B cell (primary cell): ENCODE data around the gene HARBI1. TPM values are rescaled to one million over a fixed set of nuclear protein-coding genes. Genes with fewer than 3 reads are reported as not detected.

Source experiments
- ATAC-seq: fragments of 200-7000 bp; cut with Tn5 transposase; one replicate; pipeline ENCODE4 v1.10.0; 2021; ENCODE audit warnings: low read depth, mild to moderate bottlenecking, moderate number of reproducible peaks, moderate library complexity
- CTCF ChIA-PET: fragments of 350-600 bp; sonication (Branson Sonifier 250); formaldehyde crosslinking; loops from one replicate; lab custom pipeline; 2021; ENCODE audit warnings: antibody characterized with exemption, inconsistent platforms; lab: Charles Lee
- POLR2A ChIA-PET: fragments of 350-600 bp; sonication (Branson Sonifier 250); formaldehyde crosslinking; loops from one replicate; lab custom pipeline; 2021; ENCODE audit warnings: antibody characterized with exemption; lab: Charles Lee
- DNase-seq: peaks from one replicate; pipeline ENCODE4 v3.0.0; 2013
- H2AFZ ChIP-seq: 2 replicates; pipeline ENCODE4 v1.6.1; 2012; ENCODE audit warnings: mild to moderate bottlenecking, low read depth, low read length; ENCODE audit not compliant: insufficient read depth, poor library complexity, severe bottlenecking
- H3K27ac ChIP-seq, 2 donors: 1 replicate in 1 of 2; 2 replicates in 1 of 2; pipeline ENCODE4 v1.5.1; 2012 to 2013; ENCODE audit warnings: low read length in 2 of 2, mild to moderate bottlenecking in 2 of 2, moderate library complexity in 1 of 2
- H3K27me3 ChIP-seq, 4 experiments: fragments of 200-600 bp in 1 of 4; sonication (generic) in 1 of 4; replicated peaks in 1 of 4; 1 replicate in 2 of 4; 2 replicates in 2 of 4; pipeline versions ENCODE4 v1.6.1 to v1.7.0; 2013 to 2016; ENCODE audit warnings: low read length in 3 of 4, mild to moderate bottlenecking in 2 of 4, mixed read lengths in 1 of 4, moderate library complexity in 1 of 4; ENCODE audit not compliant: insufficient read depth in 4 of 4, control insufficient read depth in 3 of 4; ENCODE audit errors: control extremely low read depth in 1 of 4
- H3K36me3 ChIP-seq, 2 experiments: replicated peaks in 1 of 2; 1 replicate in 1 of 2; 2 replicates in 1 of 2; pipeline versions ENCODE4 v1.6.1 to v1.7.1; 2013; ENCODE audit warnings: low read length in 1 of 2; ENCODE audit not compliant: insufficient read depth in 2 of 2, control insufficient read depth in 1 of 2; ENCODE audit errors: control extremely low read depth in 1 of 2, extremely low read depth in 1 of 2
- H3K4me1 ChIP-seq, 2 donors: fragments of 200-600 bp in 1 of 2; sonication (generic) in 1 of 2; 1 replicate in 1 of 2; 2 replicates in 1 of 2; pipeline versions ENCODE4 v1.5.1 to v1.6.1; 2013 to 2017; ENCODE audit warnings: low read length in 2 of 2; ENCODE audit not compliant: control insufficient read depth in 2 of 2, insufficient read depth in 2 of 2
- H3K4me2 ChIP-seq: replicated peaks from 2 replicates; pipeline ENCODE3; 2012; ENCODE audit warnings: mild to moderate bottlenecking, low read depth, low read length; ENCODE audit not compliant: poor library complexity, severe bottlenecking
- H3K4me3 ChIP-seq, 5 experiments: fragments of 200-600 bp in 1 of 5; sonication (generic) in 1 of 5; 1 replicate in 3 of 5; 2 replicates in 2 of 5; pipeline versions ENCODE4 v1.5.1 to v1.7.0; 2011 to 2016; ENCODE audit warnings: low read length in 4 of 5, mild to moderate bottlenecking in 4 of 5, low read depth in 2 of 5, control low read depth in 1 of 5, moderate library complexity in 1 of 5; ENCODE audit not compliant: insufficient read depth in 1 of 5; ENCODE audit errors: control extremely low read depth in 1 of 5, extremely low read depth in 1 of 5
- H3K79me2 ChIP-seq: fragments of 200-600 bp; sonication (generic); one replicate; pipeline ENCODE4 v1.6.0; 2016; ENCODE audit warnings: low read length; ENCODE audit not compliant: control insufficient read depth, insufficient read depth
- H3K9ac ChIP-seq: fragments of 200-600 bp; sonication (generic); 2 replicates; pipeline ENCODE4 v1.6.1; 2017; ENCODE audit warnings: mild to moderate bottlenecking, low read length, moderate library complexity
- H3K9me3 ChIP-seq, 3 donors: one replicate each; pipeline versions ENCODE4 v1.6.1 to v1.7.1; 2013; ENCODE audit warnings: low read length in 2 of 3; ENCODE audit not compliant: control insufficient read depth in 2 of 3, insufficient read depth in 1 of 3; ENCODE audit errors: control extremely low read depth in 1 of 3
- H4K20me1 ChIP-seq: 2 replicates; pipeline ENCODE4 v1.6.0; 2012; ENCODE audit warnings: mild to moderate bottlenecking, low read length; ENCODE audit not compliant: insufficient read depth, control insufficient read depth, poor library complexity, severe bottlenecking
- H3K27ac Mint-ChIP-seq: one replicate; pipeline ENCODE4 v1.8.0; 2021; ENCODE audit warnings: mixed read lengths
- H3K27me3 Mint-ChIP-seq: one replicate; pipeline ENCODE4 v1.8.0; 2021; ENCODE audit warnings: mixed read lengths
- H3K4me1 Mint-ChIP-seq: one replicate; pipeline ENCODE4 v1.8.0; 2021; ENCODE audit warnings: mixed read lengths
- H3K4me3 Mint-ChIP-seq: one replicate; pipeline ENCODE4 v1.8.0; 2021; ENCODE audit warnings: mixed read lengths
- H3K9me3 Mint-ChIP-seq: one replicate; pipeline ENCODE4 v1.8.0; 2022; ENCODE audit warnings: mixed read lengths; ENCODE audit not compliant: insufficient read depth
- CTCF ChIP-seq: fragments of 200-600 bp; IDR thresholded peaks from one replicate; pipeline ENCODE4 v1.8.0; 2022; ENCODE audit warnings: antibody characterized with exemption, mild to moderate bottlenecking
- EZH2 ChIP-seq: IDR thresholded peaks from 2 replicates; pipeline ENCODE4 v1.6.1; 2012; ENCODE audit warnings: borderline replicate concordance, low read depth, mild to moderate bottlenecking, moderate library complexity, low read length; ENCODE audit not compliant: insufficient read depth, poor library complexity, severe bottlenecking
- WGBS: methylation state at CpG from one replicate; pipeline ENCODE4 v1.1.5; 2013; ENCODE audit warnings: missing lambda C conversion rate; ENCODE audit not compliant: insufficient coverage; 5-methylcytosine and 5-hydroxymethylcytosine counted together
- intact Hi-C: fragments of 100-400 bp; cut with micrococcal nuclease; formaldehyde crosslinking; loops from one replicate; pipeline ENCODE4 v1.10.0; 2022
- polyA plus RNA-seq: library from polyadenylated mRNA; depleted of rRNA; stranded (reverse); fragments of >200 nt; gene quantifications from 2 replicates; pipeline ENCODE4 v1.2.3, GENCODE V29; 2012
- total RNA-seq, 2 donors: library from RNA; stranded (reverse); fragments of 120-200 nt in 1 of 2; gene quantifications; 1 replicate in 1 of 2; 2 replicates in 1 of 2; pipeline versions ENCODE4 v1.2.3 to v1.2.4, GENCODE V29; 2013 to 2022

HARBI1 gene
- total and polyA plus RNA-seq, 2 donors (not counting 1 experiment from before 2014, with no cell fraction given): 7.7 to 8.0 TPM

GRCh38 chr11:46639197-46639839 is 22.3 kb upstream of the HARBI1 start:
- Histone ChIP-seq H3K4me3 (no peak overlapping the region), H3K9me3 (peaks cover 0 to 3% (median 0%) of the 10 kb centered on the region in 3 donors), H3K27ac (no peak overlapping the region), H3K4me2 (no peak overlapping the region), H3K79me2 (peaks cover 23% of the 10 kb centered on the region), H2AFZ (no peak overlapping the region), H3K27me3 (no peaks in the 10 kb centered on the region), H4K20me1 (peaks cover 15% of the 10 kb centered on the region), H3K36me3 (peaks cover 0 to 44% of the 10 kb centered on the region in 2 experiments), H3K4me1 (no peaks in the 10 kb centered on the region), H3K9ac (no peak overlapping the region)
- ChIA-PET CTCF (no interaction called here), POLR2A (no interaction called here)
- H3K4me1 Mint-ChIP-seq: peaks cover 2% of the 10 kb centered on the region
- H3K4me3 Mint-ChIP-seq: no peak overlapping the region
- DNase-seq (no peak), ATAC-seq (no peak)
- no peak overlapping the region for H3K27ac Mint-ChIP-seq
- intact Hi-C loops: no loop called here
- H3K27me3 Mint-ChIP-seq: no peaks in the 10 kb centered on the region
- no peak for TF ChIP-seq EZH2
- no peak for TF ChIP-seq CTCF
- H3K9me3 Mint-ChIP-seq: no peaks in the 10 kb centered on the region
- 92% methylated on average over 3 of the region's 7 CpGs for WGBS

- Histone ChIP-seq H3K4me3 (no peak overlapping the region), H3K9me3 (peaks cover 0 to under 1% (median 0%) of the 10 kb centered on the region in 3 donors), H3K79me2 (peaks cover 32% of the 10 kb centered on the region), H3K36me3 (peaks cover 0 to 33% of the 10 kb centered on the region in 2 experiments), H3K27me3 (no peaks in the 10 kb centered on the region), H3K4me2 (no peak overlapping the region), H2AFZ (no peak overlapping the region), H3K27ac (no peak overlapping the region), H3K9ac (no peak overlapping the region), H3K4me1 (no peaks in the 10 kb centered on the region), H4K20me1 (peaks cover 15% of the 10 kb centered on the region)
- Mint-ChIP-seq H3K27ac (no peak overlapping the region), H3K4me3 (no peak overlapping the region), H3K9me3 (no peaks in the 10 kb centered on the region), H3K4me1 (peaks cover 1% of the 10 kb centered on the region), H3K27me3 (no peaks in the 10 kb centered on the region)
- ChIA-PET POLR2A (no interaction called here), CTCF (interaction anchor here (0.9 kb wide), 1 partner anchor 20 kb away, joined by 3 read pairs; no protein-coding TSS in a partner anchor)
- WGBS: 100% methylated on average over 2 of the region's 5 CpGs
- no peak for DNase-seq
- ATAC-seq: no peak
- intact Hi-C loops: no loop called here
- no peak for TF ChIP-seq EZH2
Observed at GRCh38 chr11:46637546-46637945, 20.5 kb upstream of the HARBI1 start.
